Neural crest cell (in vitro differentiated cells): ENCODE results near the gene GALNT9. TPM values are rescaled to one million over a fixed set of nuclear protein-coding genes. Genes with fewer than 3 reads are reported as not detected.

ENCODE experiments used
- DNase-seq: peaks from one replicate; pipeline ENCODE4 v3.0.0; 2021; ENCODE audit warnings: low read depth, mixed read lengths, low spot score
- H3K27ac Mint-ChIP-seq: one replicate; pipeline ENCODE4 v1.8.0; 2021; ENCODE audit warnings: mild to moderate bottlenecking, mixed read lengths; ENCODE audit not compliant: unreplicated experiment
- H3K27me3 Mint-ChIP-seq: 2 replicates; pipeline ENCODE4 v1.8.0; 2021; ENCODE audit warnings: low read depth, mild to moderate bottlenecking, mixed read lengths
- H3K36me3 Mint-ChIP-seq: 2 replicates; pipeline ENCODE4 v1.8.0; 2021; ENCODE audit warnings: low read depth, mild to moderate bottlenecking, mixed read lengths
- H3K4me1 Mint-ChIP-seq: 2 replicates; pipeline ENCODE4 v1.8.0; 2021; ENCODE audit warnings: mixed read lengths
- H3K4me3 Mint-ChIP-seq: one replicate; pipeline ENCODE4 v1.8.0; 2021; ENCODE audit warnings: mild to moderate bottlenecking, mixed read lengths
- H3K9me3 Mint-ChIP-seq: 2 replicates; pipeline ENCODE4 v1.8.0; 2021; ENCODE audit warnings: mixed read lengths
- total RNA-seq: library from RNA; stranded (reverse); gene quantifications from 2 replicates; pipeline ENCODE4 v1.2.1, GENCODE V29; 2021
- TF ChIP-seq, protein P1 (sequence below): fragments of 200-600 bp; sonication (generic); conservative IDR thresholded peaks from 2 replicates; pipeline ENCODE4 v1.5.0; 2021; ENCODE audit warnings: antibody characterized with exemption, mild to moderate bottlenecking

GALNT9 gene
- total RNA-seq, 1 donor from 2014 or later, result 1.3 TPM

DNA sequence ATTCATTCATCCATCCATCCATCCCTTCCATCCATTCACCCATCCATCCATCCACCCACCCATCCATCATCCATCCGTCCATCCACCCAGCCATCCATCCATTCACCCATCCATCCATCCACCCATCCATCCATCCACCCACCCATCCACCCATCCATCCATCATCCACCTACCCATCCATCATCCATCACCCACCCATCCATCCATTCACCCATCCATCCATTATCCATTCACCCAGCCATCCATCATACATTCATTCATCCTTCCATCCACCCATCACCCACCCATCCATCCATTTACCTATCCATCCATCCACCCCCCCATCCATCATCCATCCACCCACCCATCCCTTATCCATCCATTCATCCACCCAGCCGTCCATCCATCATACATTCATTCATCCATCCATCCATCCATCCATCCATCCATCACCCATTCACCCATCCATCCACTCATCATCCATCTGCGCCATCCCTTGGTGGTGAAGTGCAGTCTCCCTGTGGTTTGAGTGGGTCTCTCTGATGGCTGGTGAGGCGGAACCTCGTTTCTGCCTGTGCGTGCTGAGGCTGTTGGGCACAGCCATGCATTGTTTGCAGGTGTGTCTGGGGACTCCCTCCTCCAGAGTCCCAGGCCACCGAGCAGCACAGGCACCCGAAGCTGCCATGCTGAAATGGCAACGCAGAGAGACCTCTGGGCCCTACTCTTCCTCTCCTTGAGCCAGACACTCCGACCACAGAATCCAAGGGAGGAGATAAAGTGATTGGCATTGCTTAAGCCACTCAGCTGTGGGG, 162.4 kb downstream of the GALNT9 start:
- no peak overlapping the region for H3K27ac Mint-ChIP-seq
- H3K36me3 Mint-ChIP-seq, result no peaks in the 10 kb centered on the region
- no peaks in the 10 kb centered on the region for H3K4me1 Mint-ChIP-seq
- TF ChIP-seq, protein P1, sequence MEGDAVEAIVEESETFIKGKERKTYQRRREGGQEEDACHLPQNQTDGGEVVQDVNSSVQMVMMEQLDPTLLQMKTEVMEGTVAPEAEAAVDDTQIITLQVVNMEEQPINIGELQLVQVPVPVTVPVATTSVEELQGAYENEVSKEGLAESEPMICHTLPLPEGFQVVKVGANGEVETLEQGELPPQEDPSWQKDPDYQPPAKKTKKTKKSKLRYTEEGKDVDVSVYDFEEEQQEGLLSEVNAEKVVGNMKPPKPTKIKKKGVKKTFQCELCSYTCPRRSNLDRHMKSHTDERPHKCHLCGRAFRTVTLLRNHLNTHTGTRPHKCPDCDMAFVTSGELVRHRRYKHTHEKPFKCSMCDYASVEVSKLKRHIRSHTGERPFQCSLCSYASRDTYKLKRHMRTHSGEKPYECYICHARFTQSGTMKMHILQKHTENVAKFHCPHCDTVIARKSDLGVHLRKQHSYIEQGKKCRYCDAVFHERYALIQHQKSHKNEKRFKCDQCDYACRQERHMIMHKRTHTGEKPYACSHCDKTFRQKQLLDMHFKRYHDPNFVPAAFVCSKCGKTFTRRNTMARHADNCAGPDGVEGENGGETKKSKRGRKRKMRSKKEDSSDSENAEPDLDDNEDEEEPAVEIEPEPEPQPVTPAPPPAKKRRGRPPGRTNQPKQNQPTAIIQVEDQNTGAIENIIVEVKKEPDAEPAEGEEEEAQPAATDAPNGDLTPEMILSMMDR, result no peak
- H3K27me3 Mint-ChIP-seq, result peaks cover 22% of the 10 kb centered on the region
- peaks cover 7% of the 10 kb centered on the region for H3K9me3 Mint-ChIP-seq
- H3K4me3 Mint-ChIP-seq, result no peak overlapping the region
- no peak for DNase-seq

DNA sequence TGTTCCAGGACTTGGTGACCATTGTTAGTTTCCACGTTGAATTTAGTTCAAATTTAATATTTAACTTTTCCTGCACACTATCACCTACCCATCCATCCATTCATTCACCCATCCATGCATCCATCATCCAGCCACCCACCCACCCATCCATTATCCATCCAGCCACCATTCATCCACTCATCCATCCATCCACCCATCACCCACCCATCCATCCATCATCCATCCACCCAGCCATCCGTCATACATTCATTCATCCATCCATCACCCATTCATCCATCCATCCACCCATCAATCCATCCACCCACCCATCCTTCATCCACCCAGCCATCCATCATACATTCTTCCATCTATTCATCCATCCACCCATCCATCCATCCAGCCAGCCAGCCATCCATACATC, 163.3 kb downstream of the GALNT9 start:
- H3K9me3 Mint-ChIP-seq, result peaks cover 7% of the 10 kb centered on the region
- H3K27ac Mint-ChIP-seq, result no peak overlapping the region
- no peak overlapping the region for H3K4me3 Mint-ChIP-seq
- H3K4me1 Mint-ChIP-seq, result no peaks in the 10 kb centered on the region
- H3K36me3 Mint-ChIP-seq, result no peaks in the 10 kb centered on the region
- DNase-seq, result no peak
- peaks cover 26% of the 10 kb centered on the region for H3K27me3 Mint-ChIP-seq
- TF ChIP-seq, protein P1, result no peak

DNA sequence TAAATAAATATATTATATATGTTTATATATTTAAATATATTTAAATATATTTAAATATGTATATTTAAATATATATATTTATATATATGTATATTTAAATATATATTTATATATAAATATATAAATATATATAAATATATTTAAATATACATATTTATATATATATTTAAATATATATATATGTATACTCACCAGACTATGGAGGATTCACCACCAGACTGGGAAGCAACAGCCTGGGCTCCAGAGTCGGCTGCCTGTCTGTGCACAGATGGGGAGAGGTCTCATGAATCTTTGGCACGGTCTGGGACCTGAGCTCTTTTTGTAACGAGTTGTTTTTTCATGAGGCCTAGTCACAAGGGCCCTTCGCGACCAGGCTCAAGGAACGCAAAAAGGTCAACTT, 163.8 kb downstream of the GALNT9 start:
- DNase-seq, result no peak
- TF ChIP-seq, protein P1, result no peak
- H3K27ac Mint-ChIP-seq, result no peak overlapping the region
- peaks cover 24% of the 10 kb centered on the region for H3K27me3 Mint-ChIP-seq
- H3K4me1 Mint-ChIP-seq, result no peaks in the 10 kb centered on the region
- no peak overlapping the region for H3K4me3 Mint-ChIP-seq
- H3K36me3 Mint-ChIP-seq, result no peaks in the 10 kb centered on the region
- H3K9me3 Mint-ChIP-seq, result peaks cover 7% of the 10 kb centered on the region

DNA sequence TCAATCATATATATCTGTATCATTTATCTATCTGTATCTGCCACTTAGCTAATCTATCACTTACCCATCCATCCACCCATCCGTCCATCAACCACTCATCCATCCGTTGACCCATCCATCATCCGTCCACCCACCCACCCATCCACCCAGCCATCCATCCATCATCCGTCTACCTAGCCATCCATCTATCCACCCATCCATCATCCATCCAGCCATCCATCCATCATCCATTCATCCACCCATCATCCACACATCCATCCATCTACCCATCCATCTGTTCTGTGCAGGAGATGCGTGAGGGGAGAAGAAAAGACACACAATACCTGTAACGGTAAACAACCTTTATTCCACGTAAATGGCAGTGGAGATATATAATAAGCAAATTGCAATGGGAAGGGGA, 165.0 kb downstream of the GALNT9 start:
- TF ChIP-seq, protein P1, result no peak
- peaks cover 18% of the 10 kb centered on the region for H3K27me3 Mint-ChIP-seq
- no peak for DNase-seq

DNA sequence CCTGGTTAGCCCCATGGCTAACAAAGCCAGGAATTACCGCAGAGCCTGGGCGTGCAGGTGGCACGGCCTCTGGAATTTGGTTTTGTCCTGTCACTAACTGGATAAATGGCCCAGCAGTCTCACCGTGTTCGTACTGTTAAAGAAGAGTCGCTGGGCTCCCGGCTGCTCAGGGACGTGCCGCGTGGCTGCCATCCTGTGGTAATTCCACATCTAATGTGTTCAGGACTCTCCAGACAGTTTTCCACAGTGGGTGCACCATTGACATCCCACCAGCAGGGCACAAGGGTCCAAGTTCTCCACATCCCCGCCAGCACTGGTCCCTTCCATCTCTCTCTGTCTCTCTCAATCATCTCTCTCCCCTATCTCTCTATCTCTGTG, 165.5 kb downstream of the GALNT9 start:
- H3K27ac Mint-ChIP-seq, result no peak overlapping the region
- no peak overlapping the region for H3K4me3 Mint-ChIP-seq
- TF ChIP-seq, protein P1, result peak; percentile 46
- H3K27me3 Mint-ChIP-seq, result peaks cover 18% of the 10 kb centered on the region
- H3K9me3 Mint-ChIP-seq, result peaks cover 7% of the 10 kb centered on the region
- no peaks in the 10 kb centered on the region for H3K36me3 Mint-ChIP-seq
- DNase-seq, result no peak
- H3K4me1 Mint-ChIP-seq, result no peaks in the 10 kb centered on the region

More for the DNA sequence above, 165.0 kb downstream of the GALNT9 start:
- Mint-ChIP-seq H3K36me3 (no peaks in the 10 kb centered on the region), H3K4me3 (no peak overlapping the region), H3K27ac (no peak overlapping the region), H3K9me3 (peaks cover 7% of the 10 kb centered on the region), H3K4me1 (no peaks in the 10 kb centered on the region)
